HUES48 (cell line): ENCODE measurements around the gene GOLPH3.

Experiments used
- H3K27ac ChIP-seq: one replicate; pipeline ENCODE4 v1.7.0; 2013; ENCODE audit warnings: low read depth, low read length, inconsistent platforms
- H3K27me3 ChIP-seq: 2 replicates; pipeline ENCODE4 v1.6.1; 2013; ENCODE audit warnings: mild to moderate bottlenecking, low read length; ENCODE audit not compliant: control insufficient read depth, insufficient read depth
- H3K36me3 ChIP-seq: 2 replicates; pipeline ENCODE4 v1.6.1; 2013; ENCODE audit warnings: low read length; ENCODE audit not compliant: control insufficient read depth, insufficient read depth
- H3K4me1 ChIP-seq: 2 replicates; pipeline ENCODE4 v1.6.1; 2013; ENCODE audit warnings: mild to moderate bottlenecking, low read length; ENCODE audit not compliant: control insufficient read depth, insufficient read depth
- H3K4me3 ChIP-seq: 2 replicates; pipeline ENCODE4 v1.5.1; 2013; ENCODE audit warnings: mild to moderate bottlenecking, low read depth, low read length
- H3K9ac ChIP-seq: 2 replicates; pipeline ENCODE4 v1.6.1; 2013; ENCODE audit warnings: mild to moderate bottlenecking, low read depth, low read length, moderate library complexity
- H3K9me3 ChIP-seq: 2 replicates; pipeline ENCODE4 v1.6.1; 2013; ENCODE audit warnings: low read length; ENCODE audit not compliant: control insufficient read depth, insufficient read depth

The GOLPH3 gene

DNA sequence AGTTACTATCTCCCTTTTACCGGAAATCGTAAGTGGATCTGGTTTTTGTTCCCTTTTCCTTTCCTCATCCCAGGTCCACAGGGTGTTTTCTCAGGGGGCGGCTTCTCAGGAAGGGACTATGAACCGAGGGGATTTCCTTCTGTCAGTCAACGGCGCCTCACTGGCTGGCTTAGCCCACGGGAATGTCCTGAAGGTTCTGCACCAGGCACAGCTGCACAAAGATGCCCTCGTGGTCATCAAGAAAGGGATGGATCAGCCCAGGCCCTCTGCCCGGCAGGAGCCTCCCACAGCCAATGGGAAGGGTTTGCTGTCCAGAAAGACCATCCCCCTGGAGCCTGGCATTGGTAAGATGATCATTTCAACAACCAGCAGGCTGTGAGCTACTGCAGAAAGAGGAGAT lies 75.8 kb downstream of the GOLPH3 start:
- no peak overlapping the region for H3K27ac ChIP-seq
- H3K9me3 ChIP-seq, result no peaks in the 10 kb centered on the region
- no peak overlapping the region for H3K9ac ChIP-seq
- no peaks in the 10 kb centered on the region for H3K27me3 ChIP-seq
- H3K36me3 ChIP-seq, result peaks cover 47% of the 10 kb centered on the region
- H3K4me1 ChIP-seq, result no peaks in the 10 kb centered on the region
- H3K4me3 ChIP-seq, result no peak overlapping the region

DNA sequence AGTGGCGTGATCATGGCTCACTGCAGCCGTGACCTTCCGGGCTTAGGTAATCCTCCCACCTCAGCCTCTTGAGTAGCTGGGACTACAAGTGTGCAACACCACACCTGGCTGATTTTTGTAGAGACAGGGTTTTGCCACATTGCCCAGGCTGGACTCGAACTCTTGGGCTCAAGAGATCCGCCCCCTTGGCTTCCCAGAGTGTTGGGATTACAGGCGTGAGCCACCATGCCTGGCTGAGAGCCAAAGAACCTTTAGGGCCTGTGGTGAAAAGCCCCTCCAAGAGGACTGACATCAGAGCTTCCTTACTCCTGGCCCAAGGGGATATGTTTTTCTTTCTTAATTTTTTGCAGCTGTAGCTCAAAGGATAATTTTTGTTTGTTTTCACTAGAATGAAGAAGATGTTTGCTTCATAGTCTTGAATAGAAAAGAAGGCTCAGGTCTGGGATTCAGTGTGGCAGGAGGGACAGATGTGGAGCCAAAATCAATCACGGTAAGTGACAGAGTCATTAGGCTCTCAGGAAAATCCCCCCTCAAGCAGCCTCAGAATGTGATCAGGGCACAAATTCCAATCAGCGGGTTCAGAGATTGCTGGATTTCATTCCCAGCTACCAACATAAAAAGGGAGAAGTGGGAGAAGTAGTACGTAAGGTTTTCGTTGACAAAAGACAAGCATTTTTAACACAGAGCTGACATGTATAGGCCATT lies 77.1 kb downstream of the GOLPH3 start:
- Histone ChIP-seq H3K9me3 (no peaks in the 10 kb centered on the region), H3K4me1 (peaks cover 3% of the 10 kb centered on the region; the same call in 1 of the 2 replicates), H3K36me3 (peaks cover 35% of the 10 kb centered on the region), H3K9ac (no peak overlapping the region), H3K4me3 (no peak overlapping the region), H3K27me3 (no peaks in the 10 kb centered on the region), H3K27ac (no peak overlapping the region)

DNA sequence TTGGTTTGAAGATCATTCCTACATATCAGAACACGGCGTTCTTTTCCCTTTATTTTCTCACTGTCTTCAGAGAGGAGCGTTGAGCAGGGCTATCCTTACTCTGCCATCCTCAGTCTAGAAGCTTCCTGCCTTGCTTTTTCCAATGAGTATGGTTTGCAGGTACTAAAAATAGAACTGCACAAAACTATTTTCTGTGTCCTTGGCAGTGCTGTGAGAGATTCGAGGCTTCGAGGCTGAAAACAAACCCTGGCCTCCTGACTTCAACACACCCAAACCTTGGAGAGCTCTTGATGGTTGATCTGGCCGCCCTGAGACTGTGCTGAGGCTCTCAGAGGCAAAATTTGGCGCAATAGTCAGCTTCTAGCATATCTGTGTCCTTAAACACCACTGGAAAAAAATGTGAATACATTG lies 78.9 kb downstream of the GOLPH3 start:
- Histone ChIP-seq H3K9ac (no peak overlapping the region), H3K27ac (no peak overlapping the region), H3K27me3 (no peaks in the 10 kb centered on the region), H3K4me3 (no peak overlapping the region), H3K9me3 (no peaks in the 10 kb centered on the region), H3K4me1 (peaks cover 6% of the 10 kb centered on the region; the same call in 1 of the 2 replicates), H3K36me3 (peaks cover 18% of the 10 kb centered on the region; the same call in 1 of the 2 replicates)

DNA sequence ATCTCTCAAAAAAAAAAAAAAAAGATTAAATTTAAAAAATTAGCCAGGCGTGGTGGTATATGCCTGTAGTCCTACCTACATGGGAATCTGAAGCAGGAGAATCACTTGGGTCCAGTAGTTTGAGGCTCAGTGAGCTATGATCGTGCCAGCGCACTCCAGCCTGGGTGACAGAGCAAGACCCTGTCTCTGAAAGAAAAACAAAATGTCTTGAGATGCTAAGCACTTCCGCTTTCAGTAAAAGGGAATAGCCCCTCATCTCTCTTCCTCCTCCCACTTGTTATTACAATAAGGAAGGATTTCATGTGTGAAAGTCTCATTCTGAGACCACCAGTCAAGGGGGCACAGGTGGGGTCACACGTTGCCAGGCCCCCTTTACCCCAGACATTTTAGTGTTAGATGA lies 79.4 kb downstream of the GOLPH3 start:
- no peak overlapping the region for H3K27ac ChIP-seq
- peaks cover 6% of the 10 kb centered on the region; the same call in 1 of the 2 replicates for H3K4me1 ChIP-seq
- no peak overlapping the region for H3K4me3 ChIP-seq
- no peak overlapping the region for H3K9ac ChIP-seq
- H3K27me3 ChIP-seq, result no peaks in the 10 kb centered on the region
- H3K36me3 ChIP-seq, result peaks cover 15% of the 10 kb centered on the region; the same call in 1 of the 2 replicates
- no peaks in the 10 kb centered on the region for H3K9me3 ChIP-seq

DNA sequence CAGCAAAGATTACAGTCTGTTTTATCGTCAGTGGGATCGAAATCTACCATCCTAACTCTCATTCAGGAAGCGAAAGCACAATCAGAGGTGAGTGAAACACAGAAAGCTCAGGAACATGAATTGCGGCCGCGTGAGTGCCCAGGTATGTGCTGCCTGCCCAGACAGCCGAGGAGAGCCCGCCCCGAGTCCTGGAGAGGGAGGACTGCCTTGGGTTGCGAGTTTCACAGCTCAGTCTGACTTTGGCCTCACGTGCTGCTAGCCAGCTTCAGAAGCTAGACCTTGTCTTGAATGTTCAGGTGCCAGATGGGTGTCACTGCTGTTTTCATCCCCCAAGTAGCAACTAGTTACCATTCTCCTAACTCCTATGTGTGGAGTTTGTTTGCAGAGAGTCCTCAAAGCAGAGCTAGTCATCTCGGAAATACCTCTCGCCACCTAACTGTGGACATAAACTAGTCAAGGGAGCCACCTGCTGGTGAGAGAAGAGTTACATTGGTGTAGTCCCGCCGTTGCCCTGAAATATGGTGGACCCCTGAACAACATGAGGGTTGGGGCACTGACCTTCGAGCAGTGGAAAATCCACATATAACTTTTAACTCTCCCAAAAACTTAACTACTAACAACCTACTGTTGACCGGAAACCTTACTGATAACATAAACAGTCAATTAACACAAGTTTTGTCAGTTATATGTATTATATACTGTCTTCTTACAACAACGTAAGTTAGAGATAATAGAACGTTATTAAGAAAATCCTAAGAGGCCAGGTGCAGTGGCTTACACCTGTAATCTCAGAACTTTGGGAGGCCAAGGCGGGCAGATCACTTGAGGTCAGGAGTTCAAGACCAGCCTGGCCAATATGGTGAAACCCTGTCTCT lies 80.9 kb downstream of the GOLPH3 start:
- H3K27me3 ChIP-seq, result no peaks in the 10 kb centered on the region
- H3K4me1 ChIP-seq, result peaks cover 6% of the 10 kb centered on the region; the same call in 1 of the 2 replicates
- no peak overlapping the region for H3K4me3 ChIP-seq
- no peaks in the 10 kb centered on the region for H3K9me3 ChIP-seq
- H3K9ac ChIP-seq, result no peak overlapping the region
- peaks cover 6% of the 10 kb centered on the region; the same call in 1 of the 2 replicates for H3K36me3 ChIP-seq
- peak overlapping the region; percentile 10 for H3K27ac ChIP-seq

DNA sequence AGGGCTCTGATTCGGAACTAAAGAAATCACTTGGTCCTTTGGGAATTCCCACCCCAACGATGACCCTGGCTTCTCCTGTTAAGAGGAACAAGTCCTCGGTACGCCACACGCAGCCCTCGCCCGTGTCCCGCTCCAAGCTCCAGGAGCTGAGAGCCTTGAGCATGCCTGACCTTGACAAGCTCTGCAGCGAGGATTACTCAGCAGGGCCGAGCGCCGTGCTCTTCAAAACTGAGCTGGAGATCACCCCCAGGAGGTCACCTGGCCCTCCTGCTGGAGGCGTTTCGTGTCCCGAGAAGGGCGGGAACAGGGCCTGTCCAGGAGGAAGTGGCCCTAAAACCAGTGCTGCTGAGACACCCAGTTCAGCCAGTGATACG lies 83.4 kb downstream of the GOLPH3 start:
- H3K9ac ChIP-seq, result no peak overlapping the region
- H3K36me3 ChIP-seq, result no peaks in the 10 kb centered on the region
- peaks cover 6% of the 10 kb centered on the region; the same call in 1 of the 2 replicates for H3K4me1 ChIP-seq
- no peak overlapping the region for H3K27ac ChIP-seq
- no peaks in the 10 kb centered on the region for H3K9me3 ChIP-seq
- no peak overlapping the region for H3K4me3 ChIP-seq
- H3K27me3 ChIP-seq, result no peaks in the 10 kb centered on the region

DNA sequence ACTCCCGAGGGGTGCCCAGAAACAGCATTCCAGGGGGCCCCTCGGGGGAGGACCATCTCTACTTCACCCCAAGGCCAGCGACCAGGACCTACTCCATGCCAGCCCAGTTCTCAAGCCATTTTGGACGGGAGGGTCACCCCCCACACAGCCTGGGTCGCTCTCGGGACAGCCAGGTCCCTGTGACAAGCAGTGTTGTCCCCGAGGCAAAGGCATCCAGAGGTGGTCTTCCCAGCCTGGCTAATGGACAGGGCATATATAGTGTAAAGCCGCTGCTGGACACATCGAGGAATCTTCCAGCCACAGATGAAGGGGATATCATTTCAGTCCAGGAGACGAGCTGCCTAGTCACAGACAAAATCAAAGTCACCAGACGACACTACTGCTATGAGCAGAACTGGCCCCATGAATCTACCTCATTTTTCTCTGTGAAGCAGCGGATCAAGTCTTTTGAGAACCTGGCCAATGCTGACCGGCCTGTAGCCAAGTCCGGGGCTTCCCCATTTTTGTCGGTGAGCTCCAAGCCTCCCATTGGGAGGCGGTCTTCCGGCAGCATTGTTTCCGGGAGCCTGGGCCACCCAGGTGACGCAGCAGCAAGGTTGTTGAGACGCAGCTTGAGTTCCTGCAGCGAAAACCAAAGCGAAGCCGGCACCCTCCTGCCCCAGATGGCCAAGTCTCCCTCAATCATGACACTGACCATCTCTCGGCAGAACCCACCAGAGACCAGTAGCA lies 83.9 kb downstream of the GOLPH3 start:
- Histone ChIP-seq H3K27me3 (no peaks in the 10 kb centered on the region), H3K9me3 (no peaks in the 10 kb centered on the region), H3K27ac (no peak overlapping the region), H3K36me3 (no peaks in the 10 kb centered on the region), H3K4me1 (peaks cover 6% of the 10 kb centered on the region; the same call in 1 of the 2 replicates), H3K4me3 (no peak overlapping the region), H3K9ac (no peak overlapping the region)

DNA sequence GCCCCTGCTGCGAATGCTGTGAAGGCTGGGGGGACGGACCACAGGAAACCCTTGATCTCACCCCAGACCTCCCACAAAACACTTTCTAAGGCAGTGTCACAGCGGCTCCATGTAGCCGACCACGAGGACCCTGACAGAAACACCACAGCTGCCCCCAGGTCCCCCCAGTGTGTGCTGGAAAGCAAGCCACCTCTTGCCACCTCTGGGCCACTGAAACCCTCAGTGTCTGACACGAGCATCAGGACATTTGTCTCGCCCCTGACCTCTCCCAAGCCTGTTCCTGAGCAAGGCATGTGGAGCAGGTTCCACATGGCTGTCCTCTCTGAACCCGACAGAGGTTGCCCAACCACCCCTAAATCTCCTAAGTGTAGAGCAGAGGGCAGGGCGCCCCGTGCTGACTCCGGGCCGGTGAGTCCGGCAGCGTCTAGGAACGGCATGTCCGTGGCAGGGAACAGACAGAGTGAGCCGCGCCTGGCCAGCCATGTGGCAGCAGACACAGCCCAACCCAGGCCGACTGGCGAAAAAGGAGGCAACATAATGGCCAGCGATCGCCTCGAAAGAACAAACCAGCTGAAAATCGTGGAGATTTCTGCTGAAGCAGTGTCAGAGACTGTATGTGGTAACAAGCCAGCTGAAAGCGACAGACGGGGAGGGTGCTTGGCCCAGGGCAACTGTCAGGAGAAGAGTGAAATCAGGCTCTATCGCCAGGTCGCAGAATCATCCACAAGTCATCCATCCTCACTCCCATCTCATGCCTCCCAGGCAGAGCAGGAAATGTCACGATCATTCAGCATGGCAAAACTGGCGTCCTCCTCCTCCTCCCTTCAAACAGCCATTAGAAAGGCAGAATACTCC lies 84.7 kb downstream of the GOLPH3 start:
- H3K4me1 ChIP-seq, result peaks cover 6% of the 10 kb centered on the region; the same call in 1 of the 2 replicates
- H3K9me3 ChIP-seq, result no peaks in the 10 kb centered on the region
- no peaks in the 10 kb centered on the region for H3K27me3 ChIP-seq
- no peak overlapping the region for H3K27ac ChIP-seq
- H3K4me3 ChIP-seq, result no peak overlapping the region
- no peak overlapping the region for H3K9ac ChIP-seq
- H3K36me3 ChIP-seq, result no peaks in the 10 kb centered on the region

DNA sequence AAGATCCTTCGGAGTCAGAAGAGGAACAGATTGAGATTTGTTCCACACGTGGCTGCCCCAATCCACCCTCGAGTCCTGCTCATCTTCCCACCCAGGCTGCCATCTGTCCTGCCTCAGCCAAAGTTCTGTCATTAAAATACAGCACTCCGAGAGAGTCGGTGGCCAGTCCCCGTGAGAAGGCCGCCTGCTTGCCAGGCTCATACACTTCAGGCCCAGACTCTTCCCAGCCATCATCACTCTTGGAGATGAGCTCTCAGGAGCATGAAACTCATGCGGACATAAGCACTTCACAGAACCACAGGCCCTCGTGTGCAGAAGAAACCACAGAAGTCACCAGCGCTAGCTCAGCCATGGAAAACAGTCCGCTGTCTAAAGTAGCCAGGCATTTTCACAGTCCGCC lies 85.9 kb downstream of the GOLPH3 start:
- no peaks in the 10 kb centered on the region for H3K36me3 ChIP-seq
- no peak overlapping the region for H3K9ac ChIP-seq
- H3K4me1 ChIP-seq, result peaks cover 6% of the 10 kb centered on the region; the same call in 1 of the 2 replicates
- H3K9me3 ChIP-seq, result no peaks in the 10 kb centered on the region
- no peak overlapping the region for H3K4me3 ChIP-seq
- no peaks in the 10 kb centered on the region for H3K27me3 ChIP-seq
- H3K27ac ChIP-seq, result no peak overlapping the region
